Activated CD4-positive, alpha-beta T cell treated with anti-CD3 and anti-CD28 coated beads, Interleukin-2, amount 10 ng/mL, durations not matched to agents 24 days and 14 days (primary cell): ENCODE data around the gene ADH7. TPM values are rescaled to one million over a fixed set of nuclear protein-coding genes. Genes with fewer than 3 reads are reported as not detected.
A peak's percentile ranks its signal among the peaks of the same experiment; 100 is the strongest.
"Not testable (repeated sequence)": the region's sequence is repeated elsewhere in the genome, so short reads cannot be mapped to it uniquely, and the experiment has no call there.

Experiments used
- DNase-seq: peaks from one replicate; pipeline ENCODE4 v3.0.0; 2022
- H3K27ac Mint-ChIP-seq: one replicate; pipeline ENCODE4 v1.8.0; 2022; ENCODE audit warnings: mild to moderate bottlenecking, mixed read lengths
- H3K27me3 Mint-ChIP-seq: one replicate; pipeline ENCODE4 v1.8.0; 2022; ENCODE audit warnings: mixed read lengths
- H3K36me3 Mint-ChIP-seq: one replicate; pipeline ENCODE4 v1.8.0; 2022; ENCODE audit warnings: low read depth, mild to moderate bottlenecking, mixed read lengths
- H3K4me1 Mint-ChIP-seq: one replicate; pipeline ENCODE4 v1.8.0; 2021; ENCODE audit warnings: mixed read lengths
- H3K4me3 Mint-ChIP-seq: one replicate; pipeline ENCODE4 v1.8.0; 2022; ENCODE audit warnings: mild to moderate bottlenecking, moderate library complexity, mixed read lengths
- H3K9me3 Mint-ChIP-seq: one replicate; pipeline ENCODE4 v1.8.0; 2021; ENCODE audit warnings: mixed read lengths
- intact Hi-C: fragments of 100-400 bp; cut with micrococcal nuclease; formaldehyde crosslinking; loops from one replicate; pipeline ENCODE4 v1.15.1; 2023
- total RNA-seq: library from RNA; stranded (reverse); gene quantifications from 2 replicates; pipeline ENCODE4 v1.2.3, GENCODE V29; 2022

Gene ADH7
- total RNA-seq, 1 donor from 2014 or later = not detected

DNA sequence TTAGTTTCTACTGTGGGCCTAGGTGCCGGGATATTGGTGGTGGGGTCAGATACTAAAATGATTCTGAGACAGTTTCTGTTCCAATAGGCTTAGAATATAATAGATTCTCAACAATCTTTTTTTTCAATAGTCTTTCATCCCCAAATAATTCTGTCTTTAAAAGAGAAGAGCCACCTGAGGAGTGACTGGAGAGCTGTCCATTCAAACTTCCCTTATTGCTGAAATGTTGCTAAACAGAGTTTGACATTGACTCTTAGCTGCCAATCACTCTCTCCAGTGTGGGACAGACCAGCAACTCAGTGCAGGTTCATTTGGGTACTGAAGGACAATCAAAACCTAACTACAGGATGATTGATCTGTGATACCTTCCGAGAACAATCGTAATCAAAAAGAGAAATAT, 12.4 kb upstream of the ADH7 start:
- Mint-ChIP-seq H3K27me3 (peaks cover 10% of the 10 kb centered on the region), H3K36me3 (no peaks in the 10 kb centered on the region), H3K9me3 (peaks cover 8% of the 10 kb centered on the region), H3K27ac (no peak overlapping the region), H3K4me3 (no peak overlapping the region), H3K4me1 (peaks cover 8% of the 10 kb centered on the region)
- no peak for DNase-seq
- intact Hi-C loops = no loop called here

DNA sequence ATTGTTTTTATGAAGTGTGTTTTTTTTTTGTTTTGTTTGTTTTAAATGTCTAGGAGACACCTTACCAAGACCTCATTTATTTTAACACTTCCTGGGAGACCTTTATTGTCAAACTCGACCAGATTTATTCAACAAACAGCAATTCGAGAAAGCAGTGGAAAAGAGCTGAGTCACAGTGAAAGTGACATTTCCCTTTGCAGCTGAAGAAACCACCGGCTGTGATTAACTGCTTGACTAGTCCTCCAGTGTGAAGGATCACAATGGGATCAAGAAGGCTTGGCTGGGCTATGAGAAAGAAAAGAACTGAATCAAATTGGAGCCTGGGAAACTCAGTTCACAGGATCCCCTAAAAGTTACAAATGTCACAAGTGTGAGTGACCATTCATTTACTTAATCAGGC, 11.9 kb upstream of the ADH7 start:
- Mint-ChIP-seq H3K4me3 (no peak overlapping the region), H3K9me3 (peaks cover 6% of the 10 kb centered on the region), H3K27me3 (peaks cover 10% of the 10 kb centered on the region), H3K36me3 (no peaks in the 10 kb centered on the region), H3K4me1 (peaks cover 8% of the 10 kb centered on the region), H3K27ac (no peak overlapping the region)
- peak; percentile 56 for DNase-seq
- intact Hi-C loops = no loop called here

DNA sequence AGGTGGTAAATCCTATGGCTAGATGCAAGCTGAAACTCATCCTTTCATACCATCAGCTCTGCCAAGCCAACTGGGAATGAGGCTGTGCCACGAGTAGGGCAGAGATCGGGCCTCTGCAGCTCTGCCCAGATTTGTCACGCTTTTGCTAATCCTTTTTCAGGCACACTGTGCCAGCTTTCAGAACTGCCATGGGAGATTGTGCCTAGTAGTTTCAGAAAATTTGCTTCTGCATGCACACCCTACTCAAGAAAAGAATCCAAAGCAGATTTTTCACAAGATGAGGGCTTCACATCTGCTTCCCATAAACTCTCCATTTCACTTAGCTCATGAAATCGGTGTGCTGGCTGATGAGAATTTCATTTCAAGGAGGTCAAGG, 3.3 kb upstream of the ADH7 start:
- Mint-ChIP-seq H3K9me3 (no peaks in the 10 kb centered on the region), H3K27me3 (peaks cover 3% of the 10 kb centered on the region), H3K4me3 (no peak overlapping the region), H3K36me3 (no peaks in the 10 kb centered on the region), H3K27ac (no peak overlapping the region), H3K4me1 (no peaks in the 10 kb centered on the region)
- DNase-seq = no peak
- intact Hi-C loops = no loop called here

DNA sequence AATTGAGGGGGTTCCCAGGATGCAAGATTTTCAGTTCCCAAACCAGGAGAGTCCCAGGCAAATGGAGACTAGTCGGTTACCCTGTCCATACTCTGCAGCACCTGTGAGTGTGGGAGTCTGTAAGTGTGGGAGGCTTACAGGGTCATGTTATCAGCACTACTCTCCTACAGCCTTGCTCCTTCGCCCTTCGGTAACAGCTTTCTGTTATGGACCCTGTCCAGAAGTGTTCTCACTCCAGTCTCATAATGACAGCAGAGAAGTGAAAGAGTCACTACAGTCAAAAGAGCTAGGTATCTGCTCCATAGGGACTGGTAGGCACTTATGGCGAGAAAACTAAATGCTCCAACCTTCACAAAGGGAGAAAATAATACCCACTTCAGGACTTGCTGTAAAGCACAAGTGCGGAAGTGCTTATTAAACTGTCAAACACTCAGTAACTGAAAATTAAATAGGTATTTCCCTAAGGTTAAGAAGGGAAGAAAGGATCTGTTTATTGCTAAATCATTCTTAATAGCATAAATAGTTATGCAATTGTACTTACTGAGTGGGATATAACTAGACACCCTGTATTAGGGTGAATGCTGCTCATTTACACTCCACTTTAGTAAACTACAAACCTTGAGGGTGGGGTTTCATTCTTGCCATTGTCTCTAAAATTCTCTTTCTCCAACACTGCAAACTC, 2.7 kb upstream of the ADH7 start:
- Mint-ChIP-seq H3K27me3 (peaks cover 3% of the 10 kb centered on the region), H3K4me1 (no peaks in the 10 kb centered on the region), H3K36me3 (no peaks in the 10 kb centered on the region), H3K9me3 (no peaks in the 10 kb centered on the region), H3K4me3 (no peak overlapping the region), H3K27ac (no peak overlapping the region)
- intact Hi-C loops = no loop called here
- no peak for DNase-seq

DNA sequence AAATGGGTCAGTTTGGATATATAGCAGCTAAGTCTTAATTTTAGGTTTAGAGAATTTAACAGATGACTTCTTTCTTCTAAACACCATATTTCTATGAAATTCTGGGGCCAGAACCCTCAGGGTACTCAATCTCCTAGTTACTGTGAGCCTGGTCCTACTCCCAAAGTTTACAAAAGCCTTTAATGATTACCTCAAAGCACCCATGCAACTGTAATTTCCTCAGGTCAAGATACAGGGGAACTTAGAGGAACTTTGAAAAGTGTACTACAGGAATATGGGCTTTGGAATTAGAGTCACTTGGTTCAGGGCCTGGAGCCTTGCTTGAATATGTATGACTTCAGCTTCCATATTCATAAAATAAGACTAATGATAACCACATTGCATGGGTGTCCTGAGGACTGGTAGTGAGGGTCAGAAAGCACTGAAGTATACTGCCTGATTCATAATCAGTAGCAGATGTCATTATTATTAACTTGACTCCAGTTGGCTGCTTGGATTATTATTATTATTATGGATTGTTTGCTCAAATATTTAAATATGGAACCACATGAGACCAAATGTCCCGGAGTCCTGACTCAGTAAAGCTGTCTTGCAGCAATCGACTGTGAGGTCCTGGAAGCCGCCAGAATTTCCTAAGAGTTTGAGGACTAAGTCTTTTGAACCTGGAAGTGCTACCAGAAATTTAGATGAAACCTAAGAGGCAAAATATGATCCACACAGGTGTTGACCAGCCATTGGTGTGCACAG, 2.0 kb upstream of the ADH7 start:
- intact Hi-C loops = no loop called here
- no peak overlapping the region for H3K4me3 Mint-ChIP-seq
- H3K4me1 Mint-ChIP-seq = no peaks in the 10 kb centered on the region
- no peaks in the 10 kb centered on the region for H3K9me3 Mint-ChIP-seq
- H3K27ac Mint-ChIP-seq = no peak overlapping the region
- no peak for DNase-seq
- H3K27me3 Mint-ChIP-seq = peaks cover 3% of the 10 kb centered on the region
- H3K36me3 Mint-ChIP-seq = no peaks in the 10 kb centered on the region

DNA sequence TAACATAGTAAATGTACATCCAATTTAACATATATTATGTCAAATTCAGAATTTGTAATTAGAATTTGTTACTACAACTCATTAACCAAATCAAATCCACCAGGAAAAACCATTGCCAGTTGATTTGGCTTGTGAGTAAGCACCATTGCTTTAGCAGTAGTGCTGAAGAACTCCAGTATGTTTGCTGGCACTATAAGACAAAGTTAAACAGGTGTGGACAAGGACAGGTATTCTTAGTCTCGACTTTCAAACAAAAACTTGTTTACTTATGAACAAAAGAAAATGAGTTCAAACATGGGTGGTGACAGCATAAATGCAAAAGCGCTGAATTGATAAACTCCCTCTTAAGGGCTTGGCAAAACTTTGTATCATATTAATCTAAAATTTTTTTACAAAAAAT, 1.3 kb upstream of the ADH7 start:
- Mint-ChIP-seq H3K4me3 (no peak overlapping the region), H3K9me3 (no peaks in the 10 kb centered on the region), H3K27me3 (peaks cover 3% of the 10 kb centered on the region), H3K36me3 (no peaks in the 10 kb centered on the region), H3K4me1 (no peaks in the 10 kb centered on the region), H3K27ac (no peak overlapping the region)
- intact Hi-C loops = no loop called here
- no peak for DNase-seq

DNA sequence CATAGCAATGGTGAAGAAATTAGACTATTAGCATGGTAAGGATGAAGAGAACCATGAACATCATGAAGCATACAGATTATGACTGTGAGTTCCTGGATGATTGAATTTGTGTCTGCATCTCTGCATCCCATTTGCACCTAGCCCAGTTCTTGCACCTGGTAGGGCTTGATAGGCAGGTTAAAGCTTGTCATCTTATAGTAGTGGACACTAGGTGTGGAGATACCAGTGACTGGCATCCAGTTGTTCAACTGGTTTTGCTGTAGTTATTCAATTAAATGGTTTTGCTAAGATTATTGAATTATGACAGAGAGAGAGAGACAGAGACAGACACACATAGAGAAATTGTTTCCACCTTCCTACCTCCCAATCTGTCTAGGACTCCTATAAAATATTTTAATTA, 5.0 kb downstream of the ADH7 start:
- Mint-ChIP-seq H3K4me3 (no peak overlapping the region), H3K27ac (no peak overlapping the region), H3K27me3 (peaks cover 3% of the 10 kb centered on the region), H3K36me3 (no peaks in the 10 kb centered on the region), H3K9me3 (no peaks in the 10 kb centered on the region), H3K4me1 (no peaks in the 10 kb centered on the region)
- DNase-seq = no peak
- intact Hi-C loops = no loop called here

DNA sequence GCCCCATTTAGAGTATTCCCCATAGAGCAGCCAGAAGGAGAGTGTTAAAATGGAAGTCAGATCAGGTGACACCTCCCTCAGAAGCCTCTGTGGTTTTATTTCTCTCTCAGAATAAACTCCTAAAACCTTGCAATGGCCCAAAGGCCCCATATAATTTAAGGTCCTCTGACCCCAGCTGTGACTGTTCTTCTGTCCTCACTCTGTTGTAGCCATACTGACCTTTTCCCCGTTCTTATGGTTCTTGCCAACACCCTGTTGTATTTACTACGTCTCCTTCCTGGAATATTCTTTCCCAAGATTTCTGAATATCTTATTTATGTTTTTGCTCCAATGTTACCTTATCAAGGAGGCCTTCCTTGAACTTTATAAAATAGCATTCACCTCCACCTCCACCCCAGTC, 18.0 kb downstream of the ADH7 start:
- H3K4me3 Mint-ChIP-seq = no peak overlapping the region
- no peak for DNase-seq
- H3K27me3 Mint-ChIP-seq = no peaks in the 10 kb centered on the region
- no peaks in the 10 kb centered on the region for H3K4me1 Mint-ChIP-seq
- no peaks in the 10 kb centered on the region for H3K36me3 Mint-ChIP-seq
- H3K9me3 Mint-ChIP-seq = peaks cover 7% of the 10 kb centered on the region
- intact Hi-C loops = no loop called here
- no peak overlapping the region for H3K27ac Mint-ChIP-seq

DNA sequence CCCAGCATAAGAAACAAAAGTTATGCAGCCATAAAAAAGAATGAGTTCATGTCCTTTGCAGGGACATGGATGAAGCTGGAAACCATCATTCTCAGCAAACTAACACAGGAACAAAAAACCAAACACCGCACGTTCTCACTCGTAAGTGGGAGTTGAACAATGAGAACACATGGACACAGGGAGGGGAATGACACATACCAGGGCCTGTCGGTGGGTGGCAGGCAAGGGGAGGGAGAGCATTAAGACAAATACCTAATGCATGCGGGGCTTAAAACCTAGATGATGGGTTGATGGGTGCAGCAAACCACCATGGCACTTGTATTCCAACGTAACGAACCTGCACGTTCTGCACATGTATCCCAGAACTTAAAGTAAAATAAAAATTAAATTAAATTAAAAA, 19.4 kb downstream of the ADH7 start:
- H3K27me3 Mint-ChIP-seq, H3K4me1 Mint-ChIP-seq, DNase-seq, H3K36me3 Mint-ChIP-seq, intact Hi-C loops, H3K27ac Mint-ChIP-seq, H3K9me3 Mint-ChIP-seq, H3K4me3 Mint-ChIP-seq: not testable (repeated sequence)

DNA sequence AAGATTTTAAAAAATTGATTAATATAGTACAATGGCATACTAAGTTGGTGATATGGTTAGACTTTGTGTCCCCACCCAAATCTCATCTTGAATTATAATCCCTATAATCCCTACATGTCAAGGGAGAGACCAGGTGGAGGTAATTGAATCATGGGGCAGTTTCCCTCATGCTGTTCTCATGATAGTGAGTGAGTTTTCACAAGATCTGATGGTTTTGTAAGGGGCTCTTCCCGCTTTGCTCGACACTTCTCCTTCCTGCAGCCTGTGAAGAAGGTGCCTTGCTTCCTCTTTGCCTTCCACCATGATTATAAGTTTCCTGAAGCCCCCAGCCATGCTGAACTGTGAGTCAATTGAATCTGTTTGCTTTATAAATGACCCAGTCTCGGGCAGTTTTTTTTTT, 20.2 kb downstream of the ADH7 start:
- intact Hi-C loops, H3K4me1 Mint-ChIP-seq, H3K36me3 Mint-ChIP-seq, DNase-seq, H3K27ac Mint-ChIP-seq, H3K27me3 Mint-ChIP-seq, H3K4me3 Mint-ChIP-seq, H3K9me3 Mint-ChIP-seq: not testable (repeated sequence)

DNA sequence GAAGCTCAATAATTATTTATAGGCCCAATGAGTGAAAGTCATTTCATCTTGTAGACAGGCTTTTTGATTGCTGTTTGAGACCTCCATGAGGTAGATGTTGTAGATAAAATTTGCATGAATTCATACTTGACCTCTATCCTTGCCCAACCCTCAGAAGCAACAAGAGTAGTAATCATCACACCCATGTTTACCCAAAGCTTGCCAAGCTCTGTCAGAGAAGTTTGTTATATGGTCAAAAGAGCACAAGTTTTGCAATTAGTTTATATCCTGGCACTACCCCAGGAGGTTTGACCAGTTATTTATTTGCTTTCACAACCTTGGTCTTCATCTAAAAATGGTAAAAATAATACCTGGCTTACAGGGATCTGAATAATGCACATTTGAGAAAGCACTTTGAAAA, 20.7 kb downstream of the ADH7 start:
- no peaks in the 10 kb centered on the region for H3K4me1 Mint-ChIP-seq
- H3K27ac Mint-ChIP-seq = no peak overlapping the region
- no peaks in the 10 kb centered on the region for H3K9me3 Mint-ChIP-seq
- intact Hi-C loops = no loop called here
- no peaks in the 10 kb centered on the region for H3K36me3 Mint-ChIP-seq
- no peak overlapping the region for H3K4me3 Mint-ChIP-seq
- H3K27me3 Mint-ChIP-seq = no peaks in the 10 kb centered on the region
- no peak for DNase-seq

DNA sequence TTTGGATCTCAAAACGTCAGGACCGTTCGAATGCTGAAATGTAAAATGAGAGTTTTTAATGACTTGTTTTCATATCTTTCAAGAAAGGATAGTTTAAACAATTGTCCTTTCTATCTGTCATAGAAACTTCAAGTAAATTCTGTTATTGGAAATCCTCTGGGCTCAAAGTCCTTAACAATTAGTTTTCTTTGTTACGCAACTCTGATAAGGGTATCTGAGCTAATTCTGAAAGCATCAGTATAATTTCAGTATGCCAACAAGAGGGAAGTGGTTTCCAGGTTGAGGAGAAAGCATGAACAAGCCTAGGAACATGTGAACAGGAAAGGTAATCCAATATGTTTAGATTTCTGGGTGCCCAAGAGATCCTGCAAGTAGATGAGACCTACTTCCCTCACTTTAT, 22.0 kb downstream of the ADH7 start:
- Mint-ChIP-seq H3K36me3 (no peaks in the 10 kb centered on the region), H3K9me3 (no peaks in the 10 kb centered on the region), H3K4me3 (no peak overlapping the region), H3K4me1 (no peaks in the 10 kb centered on the region), H3K27ac (no peak overlapping the region), H3K27me3 (no peaks in the 10 kb centered on the region)
- no peak for DNase-seq
- intact Hi-C loops = no loop called here

DNA sequence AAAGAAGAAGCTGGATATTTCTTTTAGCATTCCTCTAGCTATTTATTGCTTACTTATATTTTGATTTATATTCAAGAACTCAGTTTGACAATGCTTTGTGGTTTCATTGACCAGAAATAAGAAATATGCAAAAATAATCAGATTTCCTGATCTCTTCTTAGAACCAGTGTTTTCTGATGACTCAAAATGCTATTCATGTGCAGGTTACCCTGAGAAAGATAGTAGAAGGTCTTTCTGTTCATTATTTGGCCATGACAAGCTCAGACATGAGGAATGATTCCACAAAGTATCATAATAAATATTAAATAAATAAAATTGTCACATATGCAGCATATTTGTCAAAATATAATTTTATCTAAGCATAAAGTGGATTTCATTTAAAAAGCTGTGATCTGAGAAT, 24.1 kb downstream of the ADH7 start:
- Mint-ChIP-seq H3K4me3 (no peak overlapping the region), H3K9me3 (no peaks in the 10 kb centered on the region), H3K27ac (no peak overlapping the region), H3K4me1 (no peaks in the 10 kb centered on the region), H3K27me3 (no peaks in the 10 kb centered on the region), H3K36me3 (no peaks in the 10 kb centered on the region)
- intact Hi-C loops = no loop called here
- no peak for DNase-seq

DNA sequence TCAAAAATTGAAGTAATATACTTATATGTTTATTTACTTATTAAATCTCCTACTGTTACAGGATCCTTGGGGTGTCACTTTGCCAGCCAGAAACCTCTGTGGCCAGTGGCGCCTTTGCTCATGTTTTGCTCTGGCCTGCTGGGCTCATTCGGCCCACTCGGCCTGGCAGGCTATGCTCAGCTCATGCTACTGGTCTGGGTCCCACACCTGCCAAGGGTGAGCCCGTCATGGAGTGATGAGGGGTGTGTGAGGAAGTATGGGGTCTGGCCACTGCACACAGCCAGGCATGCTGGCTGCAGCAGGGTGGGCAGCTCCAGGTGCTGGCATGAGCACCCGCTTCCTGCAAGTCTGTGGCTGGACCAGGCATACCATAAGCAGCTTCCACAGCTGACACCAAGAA, 25.1 kb downstream of the ADH7 start:
- no peak for DNase-seq
- Mint-ChIP-seq H3K9me3 (no peaks in the 10 kb centered on the region), H3K4me3 (no peak overlapping the region), H3K36me3 (no peaks in the 10 kb centered on the region), H3K27ac (no peak overlapping the region), H3K27me3 (no peaks in the 10 kb centered on the region), H3K4me1 (peaks cover 3% of the 10 kb centered on the region)
- intact Hi-C loops = no loop called here

DNA sequence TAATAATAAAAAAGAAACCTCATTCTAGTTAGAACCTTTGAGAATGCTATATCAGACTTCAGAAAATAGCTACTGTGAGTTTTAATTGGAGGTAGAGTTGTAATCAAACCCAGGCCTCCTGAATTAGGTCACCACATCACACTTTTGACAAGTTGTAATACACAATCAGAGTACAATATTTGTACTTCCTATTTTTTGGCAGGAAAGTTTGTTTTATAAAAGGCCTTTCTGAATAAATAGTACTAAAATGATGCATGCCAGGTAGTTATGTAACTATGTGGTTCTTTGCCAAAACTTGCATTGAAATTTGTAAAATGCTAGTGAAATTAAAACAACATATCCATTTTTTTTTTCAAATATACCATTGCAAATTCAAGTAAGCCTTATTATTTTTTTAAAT, 26.8 kb downstream of the ADH7 start:
- Mint-ChIP-seq H3K27me3 (no peaks in the 10 kb centered on the region), H3K27ac (no peak overlapping the region), H3K4me3 (no peak overlapping the region), H3K9me3 (no peaks in the 10 kb centered on the region), H3K36me3 (no peaks in the 10 kb centered on the region), H3K4me1 (peaks cover 12% of the 10 kb centered on the region)
- no peak for DNase-seq
- intact Hi-C loops = loop anchor here (5.0 kb wide), 1 partner anchor 1256 kb away; no protein-coding TSS in a partner anchor
